Measurements from ENCODE around the gene SH2D4B. TPM values are rescaled to one million over a fixed set of nuclear protein-coding genes. Genes with fewer than 3 reads are reported as not detected.

Gene SH2D4B
- total RNA-seq, 1 donor: not detected

- TF ChIP-seq CTCF (IDR thresholded peaks at IDR 0.05; ENCODE audit: insufficient read depth, low read length): no peak
- H3K4me3 ChIP-seq (ENCODE audit: low read depth, low read length): no peak overlapping the region
- DNase-seq (ENCODE audit: low read depth): no peak
These were observed 133.1 kb downstream of the SH2D4B start for GRCh38 chr10:80670774-80671173.

- DNase-seq (ENCODE audit: low read depth): no peak
- H3K4me3 ChIP-seq (ENCODE audit: low read depth, low read length): no peak overlapping the region
- no peak for TF ChIP-seq CTCF (IDR thresholded peaks at IDR 0.05; ENCODE audit: insufficient read depth, low read length)
These were observed 134.1 kb downstream of the SH2D4B start for GRCh38 chr10:80671847-80672246.

- H3K4me3 ChIP-seq (ENCODE audit: low read depth, low read length): no peak overlapping the region
- TF ChIP-seq CTCF (IDR thresholded peaks at IDR 0.05; ENCODE audit: insufficient read depth, low read length): no peak
- DNase-seq (ENCODE audit: low read depth): no peak
These were observed 134.9 kb downstream of the SH2D4B start for GRCh38 chr10:80672613-80673012.

GRCh38 chr10:80674809-80675208 lies 137.1 kb downstream of the SH2D4B start:
- TF ChIP-seq CTCF (IDR thresholded peaks at IDR 0.05; ENCODE audit: insufficient read depth, low read length): no peak
- no peak overlapping the region for H3K4me3 ChIP-seq (ENCODE audit: low read depth, low read length)
- no peak for DNase-seq (ENCODE audit: low read depth)

GRCh38 chr10:80681142-80681541 lies 143.4 kb downstream of the SH2D4B start:
- TF ChIP-seq CTCF (IDR thresholded peaks at IDR 0.05; ENCODE audit: insufficient read depth, low read length): no peak
- no peak overlapping the region for H3K4me3 ChIP-seq (ENCODE audit: low read depth, low read length)
- DNase-seq (ENCODE audit: low read depth): no peak

- TF ChIP-seq CTCF (IDR thresholded peaks at IDR 0.05; ENCODE audit: insufficient read depth, low read length): no peak
- peak; percentile 21 for DNase-seq (ENCODE audit: low read depth)
- H3K4me3 ChIP-seq (ENCODE audit: low read depth, low read length): no peak overlapping the region
These were observed 146.6 kb downstream of the SH2D4B start for GRCh38 chr10:80684259-80684658.

GRCh38 chr10:80685355-80685754 lies 147.7 kb downstream of the SH2D4B start:
- TF ChIP-seq CTCF (IDR thresholded peaks at IDR 0.05; ENCODE audit: insufficient read depth, low read length): no peak

More at GRCh38 chr10:80685355-80685754, 147.7 kb downstream of the SH2D4B start:
- DNase-seq (ENCODE audit: low read depth): no peak
- no peak overlapping the region for H3K4me3 ChIP-seq (ENCODE audit: low read depth, low read length)

All from fibroblast of the aortic adventitia (primary cell).